ENCODE measurements around the gene GLP2R. TPM values are rescaled to one million over a fixed set of nuclear protein-coding genes. Genes with fewer than 3 reads are reported as not detected.

GLP2R gene
- total and polyA plus RNA-seq, 9 donors = 0.18 to 3.4 (median 0.57) TPM

DNA sequence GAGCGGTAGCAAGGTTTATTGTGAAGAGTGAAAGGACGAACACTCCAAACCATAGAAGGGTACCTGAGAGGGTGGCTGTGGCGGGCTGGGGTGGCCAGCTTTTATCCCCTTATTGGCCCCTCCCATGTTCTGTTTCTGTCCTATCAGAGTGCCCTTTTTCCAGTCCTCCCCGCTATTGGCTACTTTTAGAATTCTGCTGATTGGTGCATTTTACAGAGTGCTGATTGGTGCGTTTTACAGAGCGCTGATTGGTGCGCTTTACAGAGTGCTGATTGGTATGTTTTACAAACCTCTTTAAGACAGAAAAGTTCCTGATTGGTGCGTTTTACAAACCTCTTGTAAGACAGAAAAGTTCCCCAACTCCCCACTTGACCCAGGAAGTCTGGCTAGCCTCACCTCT, 16.3 kb upstream of the GLP2R start:
- TF ChIP-seq EP300 (IDR thresholded peaks at IDR 0.05) = no peak
- Histone ChIP-seq H3K4me1 (ENCODE audit: insufficient read depth) (no peaks in the 10 kb centered on the region), H3K36me3 (no peaks in the 10 kb centered on the region), H3K9me3 (no peaks in the 10 kb centered on the region), H3K27ac (no peak overlapping the region), H3K27me3 (no peaks in the 10 kb centered on the region), H3K4me3 (no peak overlapping the region)
- 92 to 93% (median 92%) methylated on average over 8 of the region's 8 CpGs for WGBS, 3 donors
- intact Hi-C loops (cut with DNase I) = no loop called here
- DNase-seq = no peak

DNA sequence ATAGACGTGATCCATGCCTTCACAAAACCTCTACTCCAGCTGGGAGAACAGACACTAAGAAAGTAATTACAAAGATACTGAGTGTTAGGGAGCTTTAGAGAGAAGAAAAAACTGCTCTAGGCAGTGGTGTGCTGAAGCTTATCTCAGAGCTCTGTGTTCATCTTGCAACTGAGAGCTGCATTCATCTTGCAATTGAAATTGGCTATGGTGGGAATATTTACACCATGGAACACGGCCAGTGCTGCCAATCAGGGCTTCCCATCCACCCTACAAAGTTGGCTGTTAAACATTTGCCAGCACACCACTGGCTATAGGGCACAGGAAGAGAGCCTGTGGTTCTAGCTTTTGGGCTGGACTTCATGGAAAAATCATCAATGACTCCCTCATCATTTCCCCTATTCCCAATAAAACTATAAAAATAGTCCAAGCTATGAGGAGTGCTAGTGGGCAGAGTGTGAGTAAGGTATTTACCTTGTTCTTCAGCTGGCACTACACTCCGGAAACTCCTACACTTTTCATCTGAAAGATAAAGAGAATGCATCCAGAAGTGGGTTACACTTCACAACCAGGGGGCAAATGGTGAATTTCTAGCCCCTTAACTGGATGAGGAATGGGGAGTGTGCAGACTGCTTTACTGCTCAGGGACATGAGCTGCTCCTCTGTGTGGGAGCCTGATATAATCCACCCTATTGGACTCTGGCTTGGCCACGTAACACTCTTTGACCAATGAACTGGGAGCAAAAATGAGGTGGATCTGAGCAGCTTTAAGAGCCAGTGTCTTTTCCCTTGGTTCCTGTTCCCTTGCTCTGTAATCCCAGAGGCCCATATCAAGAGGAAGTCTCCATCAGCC, 15.4 kb upstream of the GLP2R start:
- TF ChIP-seq POLR2A (IDR thresholded peaks at IDR 0.05) (no peak), EP300 (IDR thresholded peaks at IDR 0.05) (no peak)
- TF ChIP-seq, protein P1, sequence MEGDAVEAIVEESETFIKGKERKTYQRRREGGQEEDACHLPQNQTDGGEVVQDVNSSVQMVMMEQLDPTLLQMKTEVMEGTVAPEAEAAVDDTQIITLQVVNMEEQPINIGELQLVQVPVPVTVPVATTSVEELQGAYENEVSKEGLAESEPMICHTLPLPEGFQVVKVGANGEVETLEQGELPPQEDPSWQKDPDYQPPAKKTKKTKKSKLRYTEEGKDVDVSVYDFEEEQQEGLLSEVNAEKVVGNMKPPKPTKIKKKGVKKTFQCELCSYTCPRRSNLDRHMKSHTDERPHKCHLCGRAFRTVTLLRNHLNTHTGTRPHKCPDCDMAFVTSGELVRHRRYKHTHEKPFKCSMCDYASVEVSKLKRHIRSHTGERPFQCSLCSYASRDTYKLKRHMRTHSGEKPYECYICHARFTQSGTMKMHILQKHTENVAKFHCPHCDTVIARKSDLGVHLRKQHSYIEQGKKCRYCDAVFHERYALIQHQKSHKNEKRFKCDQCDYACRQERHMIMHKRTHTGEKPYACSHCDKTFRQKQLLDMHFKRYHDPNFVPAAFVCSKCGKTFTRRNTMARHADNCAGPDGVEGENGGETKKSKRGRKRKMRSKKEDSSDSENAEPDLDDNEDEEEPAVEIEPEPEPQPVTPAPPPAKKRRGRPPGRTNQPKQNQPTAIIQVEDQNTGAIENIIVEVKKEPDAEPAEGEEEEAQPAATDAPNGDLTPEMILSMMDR (IDR thresholded peaks at IDR 0.05) = no peak
- no peak overlapping the region for H3K4me3 ChIP-seq
- no peaks in the 10 kb centered on the region for H3K4me1 ChIP-seq (ENCODE audit: insufficient read depth)
- no peak for DNase-seq
- no peaks in the 10 kb centered on the region for H3K27me3 ChIP-seq
- WGBS, 3 donors = 65 to 75% (median 69%) methylated on average over 4 of the region's 4 CpGs
- H3K36me3 ChIP-seq = no peaks in the 10 kb centered on the region
- H3K27ac ChIP-seq = no peak overlapping the region
- H3K9me3 ChIP-seq = no peaks in the 10 kb centered on the region
- intact Hi-C loops (cut with DNase I) = no loop called here

DNA sequence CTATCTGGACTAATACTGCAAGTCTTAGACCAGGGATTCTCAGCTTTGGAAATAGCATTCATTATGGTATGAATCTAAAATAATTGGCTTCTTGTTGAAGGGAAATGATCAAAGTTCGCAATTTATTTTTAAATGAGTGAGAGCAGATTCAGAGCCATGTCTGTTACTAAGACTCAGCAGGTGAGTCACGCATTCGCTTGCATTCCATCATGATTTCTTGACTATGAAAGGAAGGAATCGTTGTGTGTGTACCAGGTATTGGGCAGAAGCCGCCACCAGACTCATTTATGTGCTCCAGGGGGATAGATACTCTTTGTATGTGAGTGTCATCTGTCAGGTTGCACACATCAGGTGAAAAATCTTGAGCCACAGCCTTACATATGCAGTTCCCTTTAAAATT, 14.6 kb upstream of the GLP2R start:
- intact Hi-C loops (cut with DNase I) = no loop called here
- TF ChIP-seq POLR2A (IDR thresholded peaks at IDR 0.05) = no peak
- TF ChIP-seq EP300 (IDR thresholded peaks at IDR 0.05) = no peak
- TF ChIP-seq, protein P1 (IDR thresholded peaks at IDR 0.05) = no peak
- no peak overlapping the region for H3K27ac ChIP-seq
- no peaks in the 10 kb centered on the region for H3K36me3 ChIP-seq
- H3K4me1 ChIP-seq (ENCODE audit: insufficient read depth) = no peaks in the 10 kb centered on the region
- WGBS, 3 donors = 90 to 96% (median 90%) methylated on average over 5 of the region's 5 CpGs
- no peak overlapping the region for H3K4me3 ChIP-seq
- no peak for DNase-seq
- H3K27me3 ChIP-seq = no peaks in the 10 kb centered on the region
- H3K9me3 ChIP-seq = no peaks in the 10 kb centered on the region

DNA sequence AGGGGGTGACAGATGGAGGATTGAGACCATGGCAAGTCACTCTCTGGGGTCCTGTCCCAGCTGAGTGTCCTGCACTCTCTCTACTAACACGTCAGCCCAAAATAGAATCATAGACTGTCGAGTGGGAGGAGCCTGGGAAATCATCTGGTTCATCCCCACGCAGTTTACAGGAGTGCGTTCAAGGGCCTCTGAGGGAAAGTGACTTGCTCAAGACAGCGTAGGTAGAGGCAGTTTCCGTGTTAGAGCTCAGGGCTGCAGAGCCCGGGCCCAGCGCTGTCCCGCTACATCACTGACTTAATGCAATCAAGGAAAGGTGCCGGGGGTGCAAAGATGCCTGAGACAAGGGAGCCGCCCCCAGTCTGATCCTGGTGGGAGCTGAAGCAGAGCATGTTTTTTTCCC, 14.2 kb upstream of the GLP2R start:
- Histone ChIP-seq H3K27ac (no peak overlapping the region), H3K9me3 (no peaks in the 10 kb centered on the region), H3K4me1 (ENCODE audit: insufficient read depth) (no peaks in the 10 kb centered on the region), H3K36me3 (no peaks in the 10 kb centered on the region), H3K4me3 (no peak overlapping the region), H3K27me3 (no peaks in the 10 kb centered on the region)
- TF ChIP-seq, protein P1 (IDR thresholded peaks at IDR 0.05) = no peak
- TF ChIP-seq POLR2A (IDR thresholded peaks at IDR 0.05) = no peak
- intact Hi-C loops (cut with DNase I) = no loop called here
- DNase-seq = no peak
- 72 to 77% (median 75%) methylated on average over 11 of the region's 11 CpGs for whole genome bisulfite sequencing, 3 donors

DNA sequence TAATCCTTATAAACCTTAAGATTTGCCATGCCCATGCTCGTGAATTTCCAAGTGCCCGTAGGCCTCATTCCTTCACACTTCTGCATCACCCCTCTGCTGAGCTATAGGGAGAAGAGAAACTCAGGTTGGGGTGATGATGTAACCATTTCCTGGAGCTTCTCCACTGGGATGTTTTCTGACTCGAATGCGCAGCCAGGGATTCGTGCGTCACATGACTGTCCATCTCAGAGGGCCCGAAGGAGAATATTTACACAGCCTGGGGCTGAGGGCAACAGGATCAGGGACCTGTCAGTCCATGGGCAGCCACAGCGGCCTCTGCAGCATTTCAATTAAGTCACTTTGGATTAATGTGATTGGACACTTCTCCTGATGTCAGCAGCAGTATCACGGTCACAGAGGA, 12.6 kb upstream of the GLP2R start:
- TF ChIP-seq EP300 (IDR thresholded peaks at IDR 0.05) (no peak), POLR2A (IDR thresholded peaks at IDR 0.05) (no peak)
- TF ChIP-seq, protein P1 (IDR thresholded peaks at IDR 0.05) = no peak
- no peaks in the 10 kb centered on the region for H3K4me1 ChIP-seq (ENCODE audit: insufficient read depth)
- intact Hi-C loops (cut with DNase I) = no loop called here
- H3K27ac ChIP-seq = no peak overlapping the region
- H3K27me3 ChIP-seq = no peaks in the 10 kb centered on the region
- WGBS, 3 donors = 76 to 81% (median 78%) methylated on average over 9 of the region's 9 CpGs
- H3K9me3 ChIP-seq = no peaks in the 10 kb centered on the region
- no peak for DNase-seq
- no peak overlapping the region for H3K4me3 ChIP-seq
- H3K36me3 ChIP-seq = no peaks in the 10 kb centered on the region
